Mesangial cell (primary cell): ENCODE data around the gene B4GALT3. TPM values are rescaled to one million over a fixed set of nuclear protein-coding genes. Genes with fewer than 3 reads are reported as not detected.

Experiments used
- total RNA-seq: library from RNA; depleted of rRNA; stranded (reverse); fragments of >200 nt; gene quantifications from 2 replicates; pipeline ENCODE4 v1.2.3, GENCODE V29; 2015

Gene B4GALT3
- total RNA-seq = 40.9 and 46.8 TPM in 2 replicates

DNA sequence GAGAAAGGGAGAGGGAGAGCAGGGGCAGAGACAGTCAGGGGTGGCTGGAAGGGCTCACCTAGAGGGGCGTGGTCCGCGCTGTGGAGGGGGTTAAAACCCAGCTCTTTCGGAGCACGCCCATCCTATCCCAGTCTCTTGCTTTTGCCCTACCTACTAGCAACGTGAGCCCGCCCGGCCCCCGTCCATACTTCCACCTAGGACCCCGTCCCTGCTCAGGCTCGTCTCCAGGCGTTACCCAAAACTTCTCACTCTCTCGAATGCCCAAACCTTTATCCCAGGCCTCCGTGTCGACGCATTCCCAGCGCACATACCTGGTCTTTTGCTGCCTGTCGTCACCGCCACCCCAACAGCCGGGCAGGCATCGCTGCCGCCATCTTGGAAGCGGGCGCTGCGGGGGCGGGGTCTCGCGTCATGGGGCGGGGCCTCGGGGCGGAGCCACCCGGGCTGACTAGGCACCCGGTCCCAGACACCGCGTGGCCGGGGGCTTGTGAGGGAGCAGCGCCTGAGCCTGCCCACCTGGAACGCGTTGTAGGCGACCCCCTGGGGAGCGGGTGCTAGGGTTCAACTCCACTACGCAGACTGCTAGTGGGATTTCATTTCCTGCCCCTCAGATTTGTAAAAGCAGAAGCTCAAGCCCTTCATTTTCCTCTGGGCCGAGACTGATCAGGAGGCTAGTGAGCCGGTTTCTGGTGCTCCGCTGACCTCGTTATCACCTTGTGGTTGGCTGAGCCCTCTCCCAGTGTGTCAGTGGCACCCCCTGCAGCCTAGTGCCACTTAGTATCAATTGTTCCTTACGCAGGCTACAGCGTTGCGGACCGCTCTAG, at the start of gene B4GALT3:
Gene B4GALT3, minus strand, starts transcription at position 396 of the 824 bp plus-strand sequence. CDS start 1,447 bp downstream, outside the sequence.

DNA sequence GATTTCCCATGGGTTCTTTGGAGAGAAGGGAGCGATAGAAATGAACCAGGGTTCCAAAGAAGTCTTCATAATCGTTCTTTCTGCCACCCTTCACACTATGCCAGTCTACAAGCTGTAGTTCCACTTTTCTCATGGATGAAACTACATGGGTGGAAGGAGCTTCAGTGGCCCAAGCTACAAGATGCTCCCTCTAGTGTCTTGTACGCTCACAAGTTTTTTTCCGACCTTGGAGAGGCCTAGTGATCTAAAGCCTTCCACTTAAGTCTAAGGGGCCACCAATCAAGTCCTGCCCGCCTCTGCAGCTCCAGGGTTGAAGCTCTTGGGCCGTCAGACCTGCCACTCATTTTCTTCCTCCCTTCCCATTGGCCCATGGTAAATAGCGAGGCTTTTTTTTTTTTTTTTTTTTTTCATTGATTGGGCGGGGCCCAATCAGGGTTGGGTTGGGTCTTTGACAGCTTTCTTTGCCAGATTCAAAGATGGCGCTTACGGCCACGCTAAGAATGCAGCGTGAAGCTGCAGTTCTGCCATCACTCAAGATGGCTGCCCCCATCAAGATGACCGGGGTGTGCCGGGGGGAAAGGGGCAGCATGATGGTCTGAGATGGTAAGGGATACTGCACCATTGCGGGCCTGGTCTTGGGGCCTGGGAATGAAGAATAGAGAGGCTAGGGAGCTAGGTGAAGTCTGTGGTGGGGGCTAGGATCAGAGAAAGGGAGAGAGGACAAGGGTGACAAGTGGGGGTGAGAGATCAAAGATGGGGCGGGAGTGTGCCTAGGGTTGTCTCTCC, 48.4 kb upstream of the B4GALT3 start, which contains the start of gene TOMM40L:
Gene TOMM40L, plus strand, starts transcription at position 527 of the 786 bp plus-strand sequence. CDS start 430 bp downstream, outside the sequence.

DNA sequence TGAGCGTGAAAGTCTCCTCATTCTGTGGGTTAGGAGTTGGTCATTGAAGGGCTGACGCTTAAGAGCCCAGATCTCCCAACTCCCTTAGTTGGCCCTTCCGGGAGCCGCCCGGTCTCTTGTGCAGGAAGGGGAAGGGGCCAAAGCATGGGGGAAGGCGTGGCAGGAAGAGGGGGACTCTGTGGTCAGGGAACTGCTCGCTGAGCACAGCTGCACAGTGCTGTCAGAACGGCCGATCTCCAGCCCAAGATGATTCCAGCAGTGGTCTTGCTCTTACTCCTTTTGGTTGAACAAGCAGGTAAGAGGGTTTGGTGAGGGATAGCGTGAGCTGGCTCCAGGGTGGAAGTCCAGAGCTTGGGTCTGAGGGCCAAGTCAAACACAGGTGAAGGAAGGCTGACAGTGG, 37.8 kb upstream of the B4GALT3 start, which contains the start of gene FCER1G:
Gene FCER1G, plus strand, starts transcription at position 220 of the 400 bp plus-strand sequence. Its CDS starts 27 bp downstream, at position 247.

DNA sequence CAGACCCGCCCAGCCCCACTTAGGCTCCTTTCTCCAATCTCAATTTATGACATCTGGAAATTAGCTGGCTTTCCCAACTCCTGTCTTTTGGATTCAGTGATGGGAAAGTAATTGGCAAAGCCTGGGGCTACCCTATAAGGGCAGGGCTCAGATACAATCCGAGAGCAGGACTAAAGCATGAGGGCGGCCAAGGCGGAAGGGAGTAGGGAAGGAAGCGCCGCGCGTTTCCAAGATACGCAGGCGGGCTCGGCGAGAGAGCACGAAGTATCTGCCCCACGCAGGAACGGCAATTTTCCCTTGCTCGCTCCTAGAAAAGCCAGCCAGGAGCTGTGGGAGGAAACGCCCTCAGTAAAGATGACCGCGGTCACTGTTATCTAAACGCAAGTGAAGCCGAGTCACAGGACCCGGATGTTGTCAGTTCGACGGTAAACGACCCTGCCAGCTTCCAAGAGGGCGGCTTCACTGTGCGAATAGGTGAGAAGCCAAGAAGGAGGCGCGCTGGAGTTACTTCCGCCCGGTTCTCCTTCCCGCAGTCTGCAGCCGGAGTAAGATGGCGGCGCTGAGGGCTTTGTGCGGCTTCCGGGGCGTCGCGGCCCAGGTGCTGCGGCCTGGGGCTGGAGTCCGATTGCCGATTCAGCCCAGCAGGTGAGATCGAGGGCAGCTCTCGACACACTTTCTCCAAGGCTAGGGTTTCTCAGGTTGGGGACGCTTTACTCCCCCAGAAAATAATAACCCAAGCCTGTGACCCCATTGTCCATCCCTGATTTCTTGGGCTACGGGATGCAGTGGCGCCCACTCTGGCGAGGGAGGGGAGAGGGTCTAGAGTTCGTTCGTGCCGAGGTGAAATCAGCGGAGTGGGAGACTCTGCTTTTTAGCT, 24.8 kb upstream of the B4GALT3 start, which contains the start of gene NDUFS2:
Gene NDUFS2, plus strand, starts transcription at position 532 of the 877 bp plus-strand sequence. Its CDS starts 19 bp downstream, at position 551.

DNA sequence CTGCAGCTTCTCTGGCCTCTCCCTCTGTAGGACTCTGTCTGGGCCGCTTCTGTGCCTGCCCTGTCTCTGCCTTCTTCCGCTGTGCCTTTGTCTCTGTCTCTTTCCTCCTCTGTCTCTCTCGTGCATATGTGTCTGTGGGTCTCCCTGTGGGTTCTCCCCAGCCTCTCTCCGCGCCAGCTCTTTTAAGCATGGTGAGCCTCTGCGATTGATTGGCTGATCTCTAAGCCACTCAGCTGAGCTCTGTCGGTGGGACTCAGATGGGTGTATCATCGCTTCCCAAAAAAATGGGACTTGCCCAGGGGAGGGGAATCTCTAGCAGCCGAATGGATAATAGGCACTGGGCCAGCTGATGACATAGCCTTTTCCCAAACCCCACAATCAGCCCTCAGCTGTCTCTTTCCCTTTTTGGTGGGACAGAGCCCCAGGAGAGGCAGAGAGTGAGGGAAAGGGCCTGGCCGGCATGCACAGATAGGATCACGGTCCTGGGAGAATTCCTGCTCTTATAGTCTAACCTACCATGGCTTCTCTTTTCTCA, 21.7 kb upstream of the B4GALT3 start, which contains the start of gene ADAMTS4:
Gene ADAMTS4, minus strand, starts transcription at position 158 of the 535 bp plus-strand sequence. CDS start 427 bp downstream, outside the sequence.

DNA sequence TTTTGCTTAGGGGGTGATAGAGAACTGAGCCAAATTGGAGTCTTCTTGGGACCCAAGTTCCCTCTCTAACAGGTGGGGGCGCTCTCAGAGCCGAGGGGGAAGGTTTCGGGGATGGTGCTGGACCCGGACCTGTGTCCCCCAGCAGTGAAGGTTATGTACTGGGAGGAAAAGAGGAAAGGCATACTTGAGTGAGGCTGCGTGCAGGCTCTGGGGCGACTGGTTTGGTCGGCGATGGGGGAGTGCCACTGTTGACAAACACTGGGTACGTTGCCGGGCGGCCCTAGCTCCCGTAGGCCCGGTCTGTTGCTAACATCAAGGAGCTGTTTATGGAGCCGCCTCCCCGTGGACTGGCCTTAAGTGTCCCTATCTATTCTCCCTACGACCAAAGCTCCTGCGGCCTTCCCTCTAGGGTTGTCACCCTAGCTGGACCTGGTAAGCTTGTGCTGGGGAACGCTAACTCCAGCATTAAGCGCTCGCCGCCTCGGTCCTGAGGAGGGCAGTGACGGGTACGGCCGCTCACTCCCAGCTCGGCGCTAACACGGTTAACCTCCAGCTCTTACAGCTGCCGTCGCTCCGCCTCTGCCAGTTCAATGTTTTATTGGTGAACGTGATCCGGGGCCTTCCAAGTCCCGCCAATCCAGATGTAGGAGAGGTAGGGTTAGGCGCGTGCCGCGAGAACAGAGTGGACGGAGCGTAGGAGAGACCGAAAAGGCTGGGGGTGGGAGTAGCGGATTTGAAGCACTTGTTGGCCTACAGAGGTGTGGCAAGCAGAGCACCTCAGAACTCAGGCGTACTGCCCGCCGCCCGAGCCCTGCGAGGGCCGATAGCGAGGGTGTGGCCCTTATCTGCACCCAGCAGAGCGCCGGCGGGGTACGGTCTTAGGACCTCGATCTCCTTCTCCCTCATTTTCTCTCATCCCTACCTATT, 11.3 kb downstream of the B4GALT3 start, which contains the start of gene PPOX:
Gene PPOX, plus strand, starts transcription at position 685 of the 927 bp plus-strand sequence. CDS start 422 bp downstream, outside the sequence.

DNA sequence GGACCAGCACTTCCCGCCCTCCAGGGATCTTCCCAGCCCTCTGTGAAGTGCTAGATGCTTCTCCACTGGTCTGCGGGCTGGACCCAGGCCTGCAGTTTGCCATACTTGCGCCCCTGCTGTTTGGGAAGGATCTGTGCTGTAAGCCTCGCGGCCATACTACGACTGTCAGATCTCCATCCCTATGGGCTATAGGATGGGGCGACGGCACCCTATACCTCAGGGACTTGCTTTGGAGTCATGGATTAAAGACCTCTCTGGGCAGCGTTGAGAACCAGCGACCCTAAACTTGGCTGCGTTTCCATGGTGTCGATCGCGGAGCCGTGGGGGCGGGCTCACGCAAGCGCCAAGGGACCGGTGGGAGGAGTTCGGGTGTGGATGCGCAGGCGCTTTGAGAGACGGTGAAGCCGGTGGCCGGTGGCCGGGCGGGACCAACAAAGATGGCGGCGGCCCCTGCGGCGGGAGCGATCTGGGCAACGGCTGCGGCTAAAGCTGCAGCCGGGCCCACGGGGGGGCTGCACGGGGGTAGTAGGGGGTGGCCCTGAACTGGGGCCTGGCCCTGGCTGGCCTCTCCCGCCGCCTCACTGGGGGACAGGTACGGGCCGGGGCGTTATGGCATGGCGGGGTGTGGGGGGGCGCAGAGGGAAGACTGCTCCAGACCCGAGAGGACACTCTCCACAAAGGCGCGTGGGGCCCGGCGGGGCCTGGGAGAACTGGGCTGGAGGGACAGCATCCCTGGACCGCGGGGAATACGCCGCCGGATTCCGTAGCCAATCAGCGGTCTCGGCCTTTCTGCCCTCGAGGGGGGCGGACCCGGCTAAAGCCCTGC, 18.0 kb downstream of the B4GALT3 start, which contains the start of gene USP21:
Gene USP21, plus strand, starts transcription at position 414 of the 826 bp plus-strand sequence. CDS start 1,141 bp downstream, outside the sequence.

DNA sequence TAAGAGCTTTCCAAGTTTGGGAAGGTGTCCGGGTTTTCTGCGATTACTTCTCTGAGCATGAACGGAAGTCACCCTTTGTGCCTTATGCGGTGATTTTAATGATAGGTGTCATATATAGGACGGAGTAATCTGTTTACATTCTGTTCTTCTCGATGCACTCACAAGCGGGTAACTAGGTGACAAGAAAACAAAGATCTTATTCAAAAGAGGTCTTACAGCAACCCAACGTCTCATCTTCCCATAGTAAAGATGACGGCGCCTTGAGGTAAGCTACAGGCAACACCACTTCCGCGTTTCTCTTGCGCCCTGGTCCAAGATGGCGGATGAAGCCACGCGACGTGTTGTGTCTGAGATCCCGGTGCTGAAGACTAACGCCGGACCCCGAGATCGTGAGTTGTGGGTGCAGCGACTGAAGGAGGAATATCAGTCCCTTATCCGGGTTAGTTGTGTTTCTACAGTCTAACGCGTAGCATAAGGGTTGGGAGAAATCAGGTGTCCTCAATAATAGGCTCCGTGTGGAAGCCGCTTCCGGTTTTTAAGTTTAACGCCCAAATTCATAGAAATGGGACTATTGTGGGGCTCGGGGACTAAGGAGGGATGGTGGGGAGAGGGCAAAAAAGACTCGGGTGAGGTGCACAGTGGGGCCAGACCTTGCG, 23.5 kb downstream of the B4GALT3 start, which contains the start of gene UFC1:
Gene UFC1, plus strand, starts transcription at position 297 of the 656 bp plus-strand sequence. Its CDS starts 20 bp downstream, at position 317.

DNA sequence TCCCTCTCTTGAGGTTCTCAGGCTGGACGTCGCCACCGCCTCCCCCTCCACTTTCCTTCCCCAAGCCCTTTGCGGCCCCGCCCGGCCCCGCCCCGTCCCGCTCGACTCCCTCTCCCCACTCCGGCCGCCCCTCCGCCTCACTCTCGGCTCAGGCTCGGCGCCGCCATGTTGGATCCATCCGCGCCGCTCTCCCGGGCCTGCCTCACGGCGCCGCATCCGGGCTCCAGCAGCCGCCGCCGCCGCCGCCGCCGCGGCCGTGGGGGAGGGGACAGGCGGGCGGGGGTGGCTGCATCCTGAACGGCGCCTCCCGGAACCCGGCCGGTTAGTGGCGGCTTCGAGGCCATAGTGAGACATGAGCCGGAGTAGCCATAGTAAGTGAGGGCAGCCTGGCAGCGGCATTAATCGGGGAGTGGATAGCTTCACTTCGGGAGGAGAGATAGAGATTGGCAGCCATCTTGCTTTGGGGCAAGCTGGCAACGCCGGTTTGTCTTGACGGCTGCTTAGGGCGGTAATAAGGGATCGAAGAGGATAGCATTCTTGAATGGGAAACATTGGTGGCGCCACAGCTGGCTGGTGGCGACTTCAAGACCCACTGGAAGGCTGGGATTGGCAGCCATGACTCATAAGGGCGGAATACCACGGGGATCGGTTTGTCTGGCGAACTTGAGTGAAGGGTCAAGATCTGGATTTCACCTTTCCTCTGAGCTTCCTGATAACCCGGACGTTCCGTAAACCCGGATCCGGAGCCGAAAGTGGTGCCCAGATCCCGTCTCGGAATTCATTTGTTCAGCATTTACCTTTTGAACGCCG, 44.7 kb downstream of the B4GALT3 start, which contains the start of gene DEDD:
Gene DEDD, minus strand, starts transcription at position 258 of the 810 bp plus-strand sequence. CDS start 8,205 bp downstream, outside the sequence.

Other genes starting within 250 kb of the B4GALT3 start
- not detected in 2 replicates for gene ITLN2, start 222.7 kb downstream of the B4GALT3 start, total RNA-seq
- gene F11R, start 156.4 kb downstream of the B4GALT3 start, total RNA-seq = 20.0 and 27.5 TPM in 2 replicates
- 43.5 and 103 TPM in 2 replicates for gene TSTD1, start 138.5 kb downstream of the B4GALT3 start, total RNA-seq
- 36.6 and 41.6 TPM in 2 replicates for gene USF1, start 131.5 kb downstream of the B4GALT3 start, total RNA-seq
- gene ARHGAP30, start 107.6 kb downstream of the B4GALT3 start, total RNA-seq = not detected in 2 replicates
- under 0.01 and 0.16 TPM in 2 replicates for gene NECTIN4, start 87.9 kb downstream of the B4GALT3 start, total RNA-seq
- 3.7 and 8.4 TPM in 2 replicates for gene KLHDC9, start 79.1 kb downstream of the B4GALT3 start, total RNA-seq
- 25.9 and 58.7 TPM in 2 replicates for gene PFDN2, start 59.5 kb downstream of the B4GALT3 start, total RNA-seq
- 30.5 and 31.9 TPM in 2 replicates for gene NIT1, start 59.4 kb downstream of the B4GALT3 start, total RNA-seq
- 32.1 and 41.1 TPM in 2 replicates for gene DEDD, start 44.8 kb downstream of the B4GALT3 start, total RNA-seq
- gene UFC1, start 23.5 kb downstream of the B4GALT3 start, total RNA-seq = 65.0 and 66.7 TPM in 2 replicates
- gene USP21, start 18.0 kb downstream of the B4GALT3 start, total RNA-seq = 14.2 and 19.6 TPM in 2 replicates
- gene PPOX, start 11.1 kb downstream of the B4GALT3 start, total RNA-seq = 16.8 and 21.4 TPM in 2 replicates
- gene ADAMTS4, start 21.5 kb upstream of the B4GALT3 start, total RNA-seq = 0.25 and 0.49 TPM in 2 replicates
- 98.3 and 117 TPM in 2 replicates for gene NDUFS2, start 24.9 kb upstream of the B4GALT3 start, total RNA-seq
- 1.3 TPM in 1 of 2 replicates, not detected in the other for gene FCER1G, start 37.8 kb upstream of the B4GALT3 start, total RNA-seq
- gene APOA2, start 46.1 kb upstream of the B4GALT3 start, total RNA-seq = not detected in 2 replicates
- gene TOMM40L, start 48.6 kb upstream of the B4GALT3 start, total RNA-seq = 9.3 and 10.0 TPM in 2 replicates
- not detected in 2 replicates for gene NR1I3, start 60.7 kb upstream of the B4GALT3 start, total RNA-seq
- gene PCP4L1, start 81.2 kb upstream of the B4GALT3 start, total RNA-seq = not detected in 2 replicates
- gene MPZ, start 132.5 kb upstream of the B4GALT3 start, total RNA-seq = 0.38 and 0.49 TPM in 2 replicates
- gene SDHC, start 136.9 kb upstream of the B4GALT3 start, total RNA-seq = 37.8 and 73.1 TPM in 2 replicates
- gene CFAP126, start 190.4 kb upstream of the B4GALT3 start, total RNA-seq = not detected in 2 replicates